Hepatocyte (in vitro differentiated cells): ENCODE measurements around the gene IPO11. TPM values are rescaled to one million over a fixed set of nuclear protein-coding genes. Genes with fewer than 3 reads are reported as not detected.
"Not testable (repeated sequence)": the region's sequence is repeated elsewhere in the genome, so short reads cannot be mapped to it uniquely, and the experiment has no call there.

Experiments used
- DNase-seq: peaks from one replicate; pipeline ENCODE4 v3.0.0-alpha.2; 2016; ENCODE audit warnings: low spot score
- H2AFZ ChIP-seq: fragments of 200-600 bp; sonication (generic); 2 replicates; pipeline ENCODE4 v1.6.0; 2016; ENCODE audit warnings: antibody characterized with exemption, mild to moderate bottlenecking
- H3K27ac ChIP-seq: fragments of 200-600 bp; sonication (generic); 2 replicates; pipeline ENCODE4 v1.5.1; 2016; ENCODE audit warnings: mild to moderate bottlenecking
- H3K27me3 ChIP-seq: fragments of 200-600 bp; sonication (generic); 2 replicates; pipeline ENCODE4 v1.6.1; 2016
- H3K36me3 ChIP-seq: fragments of 200-600 bp; sonication (generic); replicated peaks from 2 replicates; pipeline ENCODE4 v1.5.1; 2016; ENCODE audit warnings: low read depth; ENCODE audit not compliant: insufficient read depth
- H3K4me1 ChIP-seq: fragments of 200-600 bp; sonication (generic); 2 replicates; pipeline ENCODE4 v1.5.1; 2016; ENCODE audit warnings: mild to moderate bottlenecking, moderate library complexity; ENCODE audit not compliant: insufficient read depth
- H3K4me2 ChIP-seq: fragments of 200-600 bp; sonication (generic); 2 replicates; pipeline ENCODE4 v1.6.0; 2016
- H3K4me3 ChIP-seq: fragments of 200-600 bp; sonication (generic); 2 replicates; pipeline ENCODE4 v1.5.1; 2016; ENCODE audit warnings: mild to moderate bottlenecking
- H3K79me2 ChIP-seq: fragments of 200-600 bp; sonication (generic); 2 replicates; pipeline ENCODE4 v1.6.0; 2017; ENCODE audit warnings: mild to moderate bottlenecking
- H3K9me2 ChIP-seq: fragments of 200-600 bp; sonication (generic); replicated peaks from 2 replicates; pipeline ENCODE4 v1.6.0; 2017; ENCODE audit warnings: mild to moderate bottlenecking; ENCODE audit not compliant: insufficient read depth
- H3K9me3 ChIP-seq: fragments of 200-600 bp; sonication (generic); 2 replicates; pipeline ENCODE4 v1.5.1; 2016; ENCODE audit warnings: low read depth, mild to moderate bottlenecking
- H4K20me1 ChIP-seq: fragments of 200-600 bp; sonication (generic); 2 replicates; pipeline ENCODE4 v1.6.0; 2016; ENCODE audit warnings: mild to moderate bottlenecking; ENCODE audit not compliant: insufficient read depth, poor library complexity, severe bottlenecking
- EZH2 ChIP-seq: fragments of 200-600 bp; sonication (generic); IDR thresholded peaks from 2 replicates; pipeline ENCODE4 v1.6.1; 2016; ENCODE audit warnings: antibody characterized with exemption, mild to moderate bottlenecking, borderline replicate concordance
- EZH2phosphoT487 ChIP-seq: fragments of 200-600 bp; sonication (generic); IDR thresholded peaks from one replicate; pipeline ENCODE4 v1.6.1; 2018; ENCODE audit warnings: antibody characterized with exemption, mild to moderate bottlenecking, low read depth, moderate library complexity; ENCODE audit not compliant: unreplicated experiment, severe bottlenecking
- WGBS: methylation state at CpG from one replicate; pipeline ENCODE4 v1.1.6; 2016; ENCODE audit warnings: low lambda C conversion rate; ENCODE audit errors: missing lambda C conversion rate; 5-methylcytosine and 5-hydroxymethylcytosine counted together
- polyA plus RNA-seq: library from polyadenylated mRNA; unstranded; fragments of >200 nt; fragmentation: Nextera tagmentation; extraction: Ambion mirVana; gene quantifications from 2 replicates; pipeline ENCODE4 v1.2.1, GENCODE V29; 2016
- small RNA-seq: library from RNA; depleted of rRNA; stranded (forward); fragments of <200 nt; gene quantifications from one replicate; pipeline ENCODE3, GENCODE V24; 2014
- total RNA-seq: library from RNA; depleted of rRNA; stranded (reverse); fragments of >200 nt; gene quantifications from 2 replicates; pipeline ENCODE4 v1.2.3, GENCODE V29; 2014
- TF ChIP-seq, protein P1 (sequence below): fragments of 200-600 bp; sonication (generic); IDR thresholded peaks from 2 replicates; pipeline ENCODE4 v1.5.1; 2016; ENCODE audit warnings: antibody characterized with exemption, mild to moderate bottlenecking; ENCODE audit not compliant: poor library complexity

The IPO11 gene
- total and polyA plus RNA-seq, 2 experiments from 2014 or later: 10.3 to 24.2 TPM

DNA sequence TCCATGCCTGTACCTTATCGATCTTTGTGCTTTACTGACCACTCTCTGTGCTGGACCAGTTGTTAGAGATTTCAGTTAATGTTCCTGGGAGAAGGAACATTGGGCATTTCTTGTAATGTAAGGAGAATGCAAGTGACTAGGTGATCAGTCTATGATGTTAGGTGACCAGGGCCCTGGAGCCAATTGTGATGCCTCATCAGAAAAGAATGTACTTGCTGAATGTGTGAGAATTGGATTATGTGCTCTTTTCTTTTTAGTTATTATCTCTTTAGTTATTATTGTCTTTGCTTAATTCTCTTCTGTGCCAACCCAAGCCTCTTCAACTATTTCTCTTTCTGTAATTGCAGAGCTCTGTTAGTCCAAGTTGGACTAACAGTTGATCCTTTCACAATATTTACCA, 258.9 kb downstream of the IPO11 start:
- no peak overlapping the region for H3K27ac ChIP-seq
- TF ChIP-seq EZH2 (no peak), EZH2phosphoT487 (no peak)
- TF ChIP-seq, protein P1, sequence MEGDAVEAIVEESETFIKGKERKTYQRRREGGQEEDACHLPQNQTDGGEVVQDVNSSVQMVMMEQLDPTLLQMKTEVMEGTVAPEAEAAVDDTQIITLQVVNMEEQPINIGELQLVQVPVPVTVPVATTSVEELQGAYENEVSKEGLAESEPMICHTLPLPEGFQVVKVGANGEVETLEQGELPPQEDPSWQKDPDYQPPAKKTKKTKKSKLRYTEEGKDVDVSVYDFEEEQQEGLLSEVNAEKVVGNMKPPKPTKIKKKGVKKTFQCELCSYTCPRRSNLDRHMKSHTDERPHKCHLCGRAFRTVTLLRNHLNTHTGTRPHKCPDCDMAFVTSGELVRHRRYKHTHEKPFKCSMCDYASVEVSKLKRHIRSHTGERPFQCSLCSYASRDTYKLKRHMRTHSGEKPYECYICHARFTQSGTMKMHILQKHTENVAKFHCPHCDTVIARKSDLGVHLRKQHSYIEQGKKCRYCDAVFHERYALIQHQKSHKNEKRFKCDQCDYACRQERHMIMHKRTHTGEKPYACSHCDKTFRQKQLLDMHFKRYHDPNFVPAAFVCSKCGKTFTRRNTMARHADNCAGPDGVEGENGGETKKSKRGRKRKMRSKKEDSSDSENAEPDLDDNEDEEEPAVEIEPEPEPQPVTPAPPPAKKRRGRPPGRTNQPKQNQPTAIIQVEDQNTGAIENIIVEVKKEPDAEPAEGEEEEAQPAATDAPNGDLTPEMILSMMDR: no peak
- H3K9me2 ChIP-seq: no peaks in the 10 kb centered on the region
- no peaks in the 10 kb centered on the region for H3K79me2 ChIP-seq
- no peak overlapping the region for H3K4me3 ChIP-seq
- H4K20me1 ChIP-seq: no peaks in the 10 kb centered on the region
- H3K36me3 ChIP-seq: no peaks in the 10 kb centered on the region
- no peak overlapping the region for H2AFZ ChIP-seq
- no peaks in the 10 kb centered on the region for H3K4me1 ChIP-seq
- no peak overlapping the region for H3K4me2 ChIP-seq
- 88% methylated on average over 1 of the region's 1 CpG for WGBS
- DNase-seq: no peak
- no peaks in the 10 kb centered on the region for H3K27me3 ChIP-seq
- no peaks in the 10 kb centered on the region for H3K9me3 ChIP-seq

DNA sequence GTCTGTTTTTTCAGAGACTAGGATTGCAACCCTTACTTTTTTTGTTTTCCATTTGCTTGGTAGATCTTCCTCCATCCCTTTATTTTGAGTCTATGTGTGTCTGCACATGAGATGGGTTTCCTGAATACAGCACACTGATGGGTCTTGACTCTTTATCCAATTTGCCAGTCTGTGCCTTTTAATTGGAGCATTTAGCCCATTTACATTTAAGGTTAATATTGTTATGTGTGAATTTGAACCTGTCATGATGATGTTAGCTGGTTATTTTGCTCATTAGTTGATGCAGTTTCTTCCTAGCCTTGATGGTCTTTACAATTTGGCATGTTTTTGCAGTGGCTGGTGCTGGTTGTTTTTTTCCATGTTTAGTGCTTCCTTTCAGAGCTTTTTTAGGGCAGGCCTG, 264.0 kb downstream of the IPO11 start:
- not testable (repeated sequence) for H3K4me3 ChIP-seq, H3K9me3 ChIP-seq, H3K27me3 ChIP-seq, H3K4me1 ChIP-seq, H3K4me2 ChIP-seq, H3K79me2 ChIP-seq, H3K36me3 ChIP-seq, H4K20me1 ChIP-seq, DNase-seq, H3K9me2 ChIP-seq, H2AFZ ChIP-seq, H3K27ac ChIP-seq

Small RNA genes lying within 50 kb of the gene (small RNA-seq; reads per million reads assigned to genes)
- gene CKS1BP3 (not detected), gene RNU6-661P (not detected)

Other genes starting within 250 kb of the IPO11 start
- 46.9 and 60.5 TPM in 2 replicates for gene KIF2A, start 106.6 kb upstream of the IPO11 start, total RNA-seq
- gene KIF2A, start 106.6 kb upstream of the IPO11 start, polyA plus RNA-seq: 28.3 and 35.2 TPM in 2 replicates
- 23.5 and 25.4 TPM in 2 replicates for gene DIMT1, start 8.9 kb upstream of the IPO11 start, total RNA-seq
- gene DIMT1, start 8.9 kb upstream of the IPO11 start, polyA plus RNA-seq: 25.7 and 30.9 TPM in 2 replicates
- gene LRRC70, start 166.1 kb downstream of the IPO11 start, total RNA-seq: 1.0 and 3.0 TPM in 2 replicates
- 0.30 and 1.2 TPM in 2 replicates for gene LRRC70, start 166.1 kb downstream of the IPO11 start, polyA plus RNA-seq